Ascending aorta (tissue), 2 donors: ENCODE measurements around the gene SULT1C4. TPM values are rescaled to one million over a fixed set of nuclear protein-coding genes. Genes with fewer than 3 reads are reported as not detected.

ENCODE experiments used
- DNase-seq, 2 donors: peaks; one replicate each; pipeline ENCODE4 v3.0.0-alpha.2; 2019; ENCODE audit warnings: low spot score in 2 of 2
- H3K27ac ChIP-seq, 2 donors: fragments of 200-600 bp; sonication (generic); one replicate each; pipeline ENCODE4 v1.5.1; 2016 to 2017; ENCODE audit warnings: mild to moderate bottlenecking in 1 of 2
- H3K27me3 ChIP-seq: fragments of 200-600 bp; sonication (generic); one replicate; pipeline ENCODE4 v1.5.1; 2017
- H3K36me3 ChIP-seq, 2 donors: fragments of 200-600 bp; sonication (generic); one replicate each; pipeline ENCODE4 v1.5.1; 2016
- H3K4me1 ChIP-seq, 2 donors: fragments of 200-600 bp; sonication (generic); one replicate each; pipeline ENCODE4 v1.5.1; 2016 to 2017; ENCODE audit warnings: mild to moderate bottlenecking in 1 of 2
- H3K4me3 ChIP-seq, 2 donors: fragments of 200-600 bp; sonication (generic); one replicate each; pipeline ENCODE4 v1.5.1; 2016 to 2017; ENCODE audit warnings: mild to moderate bottlenecking in 1 of 2
- H3K9me3 ChIP-seq, 2 donors: fragments of 200-600 bp; sonication (generic); one replicate each; pipeline ENCODE4 v1.5.1; 2016
- CTCF ChIP-seq, 3 experiments: fragments of 200-600 bp in 2 of 3; fragments of 450-650 bp in 1 of 3; sonication (generic) in 2 of 3; IDR thresholded peaks; one replicate each; pipeline ENCODE4 v1.5.1; 2016 to 2019; ENCODE audit warnings: antibody characterized with exemption in 3 of 3, mild to moderate bottlenecking in 1 of 3, moderate library complexity in 1 of 3
- intact Hi-C: fragments of 100-400 bp; cut with DNase I; formaldehyde crosslinking; loops from one replicate; pipeline ENCODE4 v1.15.1; 2023
- total RNA-seq: library from RNA; depleted of rRNA; stranded (reverse); fragments of >200 nt; gene quantifications from one replicate; pipeline ENCODE4 v1.1.0, GENCODE V29; 2016

The SULT1C4 gene
- total RNA-seq, 1 donor from 2014 or later: 11.0 TPM

GRCh38 chr2:108412995-108413710, 35.4 kb downstream of the SULT1C4 start:
- Histone ChIP-seq H3K36me3 (no peaks in the 10 kb centered on the region), H3K27ac (no peak overlapping the region), H3K9me3 (no peaks in the 10 kb centered on the region), H3K27me3 (no peaks in the 10 kb centered on the region), H3K4me3 (no peak overlapping the region), H3K4me1 (no peaks in the 10 kb centered on the region)
- intact Hi-C loops: no loop called here
- TF ChIP-seq CTCF (IDR thresholded peaks at IDR 0.05): no peak
- DNase-seq: no peak

DNA sequence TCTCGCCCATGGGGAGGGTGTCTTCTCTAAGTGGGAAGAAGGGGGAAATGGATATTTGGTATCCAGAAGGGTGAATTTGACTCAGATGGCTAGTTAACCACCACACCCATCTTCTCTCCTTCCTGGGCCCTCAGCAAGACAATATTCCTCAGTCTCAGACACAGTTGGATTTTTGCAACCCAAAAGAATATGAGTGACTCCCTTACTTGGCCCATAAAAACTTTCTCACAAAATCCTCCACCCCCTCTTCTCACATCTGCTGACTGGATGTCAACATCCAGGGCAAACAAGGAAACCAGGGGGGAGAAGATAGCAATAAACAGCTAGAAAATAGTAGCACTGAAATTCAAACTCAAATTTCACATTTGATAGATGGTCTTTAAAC, 35.9 kb downstream of the SULT1C4 start:
- Histone ChIP-seq H3K9me3 (no peaks in the 10 kb centered on the region), H3K27ac (no peak overlapping the region), H3K36me3 (no peaks in the 10 kb centered on the region), H3K4me1 (no peaks in the 10 kb centered on the region), H3K27me3 (no peaks in the 10 kb centered on the region), H3K4me3 (no peak overlapping the region)
- intact Hi-C loops: no loop called here
- TF ChIP-seq CTCF (IDR thresholded peaks at IDR 0.05): no peak
- DNase-seq: no peak

DNA sequence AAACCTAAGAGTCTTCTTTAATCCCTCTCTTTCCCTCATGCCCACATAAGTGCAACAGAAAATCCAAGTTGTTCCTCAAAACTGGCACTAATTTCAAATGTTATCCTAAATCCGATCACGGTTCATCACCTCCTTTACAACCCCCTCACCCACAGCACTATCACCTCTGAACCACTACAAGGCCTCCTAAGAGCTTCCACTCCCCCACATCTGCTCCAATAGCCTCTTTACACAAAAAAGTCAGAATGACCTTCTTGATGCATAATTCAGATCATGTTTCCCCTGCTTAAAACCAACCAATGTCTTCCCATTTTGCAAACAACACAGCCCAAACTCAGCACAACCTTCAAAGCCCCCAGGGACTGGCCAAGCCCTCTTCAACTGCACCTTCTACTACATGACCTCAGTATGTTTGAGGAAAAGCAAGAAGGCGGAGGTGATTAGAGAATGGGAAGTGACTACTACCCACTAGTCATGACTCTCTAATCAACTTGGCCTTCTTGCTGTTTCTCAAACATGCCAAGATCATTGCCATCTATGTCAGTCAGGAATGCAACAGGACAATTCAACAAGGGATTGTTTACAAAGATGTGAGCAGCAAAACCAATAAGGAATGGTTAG, 36.6 kb downstream of the SULT1C4 start:
- no peaks in the 10 kb centered on the region for H3K27me3 ChIP-seq
- no peak overlapping the region for H3K27ac ChIP-seq
- no peaks in the 10 kb centered on the region for H3K9me3 ChIP-seq
- intact Hi-C loops: no loop called here
- H3K4me1 ChIP-seq: no peaks in the 10 kb centered on the region
- DNase-seq: no peak
- H3K36me3 ChIP-seq: no peaks in the 10 kb centered on the region
- TF ChIP-seq CTCF (IDR thresholded peaks at IDR 0.05): no peak
- no peak overlapping the region for H3K4me3 ChIP-seq

GRCh38 chr2:108414945-108415344, 37.2 kb downstream of the SULT1C4 start:
- no peak for DNase-seq
- intact Hi-C loops: no loop called here
- Histone ChIP-seq H3K27me3 (no peaks in the 10 kb centered on the region), H3K27ac (no peak overlapping the region), H3K9me3 (no peaks in the 10 kb centered on the region), H3K4me1 (no peaks in the 10 kb centered on the region), H3K4me3 (no peak overlapping the region), H3K36me3 (no peaks in the 10 kb centered on the region)
- no peak for TF ChIP-seq CTCF (IDR thresholded peaks at IDR 0.05)

GRCh38 chr2:108417254-108417653, 39.5 kb downstream of the SULT1C4 start:
- no peaks in the 10 kb centered on the region for H3K9me3 ChIP-seq
- H3K36me3 ChIP-seq: no peaks in the 10 kb centered on the region
- H3K4me1 ChIP-seq: no peaks in the 10 kb centered on the region
- TF ChIP-seq CTCF (IDR thresholded peaks at IDR 0.05): no peak
- no peak overlapping the region for H3K4me3 ChIP-seq
- DNase-seq: no peak
- H3K27me3 ChIP-seq: no peaks in the 10 kb centered on the region
- intact Hi-C loops: no loop called here
- H3K27ac ChIP-seq: no peak overlapping the region
